GM18873 (cell line): Measurements from ENCODE around the gene MRPS14.
"Not testable (repeated sequence)": the region's sequence is repeated elsewhere in the genome, so short reads cannot be mapped to it uniquely, and the experiment has no call there.

Experiments
- ATAC-seq: cut with Tn5 transposase; IDR thresholded peaks from one replicate; pipeline ENCODE4 v1.9.1; 2021; ENCODE audit warnings: mild to moderate bottlenecking, moderate library complexity, moderate number of reproducible peaks; ENCODE audit not compliant: unreplicated experiment, low FRiP score

MRPS14 gene

DNA sequence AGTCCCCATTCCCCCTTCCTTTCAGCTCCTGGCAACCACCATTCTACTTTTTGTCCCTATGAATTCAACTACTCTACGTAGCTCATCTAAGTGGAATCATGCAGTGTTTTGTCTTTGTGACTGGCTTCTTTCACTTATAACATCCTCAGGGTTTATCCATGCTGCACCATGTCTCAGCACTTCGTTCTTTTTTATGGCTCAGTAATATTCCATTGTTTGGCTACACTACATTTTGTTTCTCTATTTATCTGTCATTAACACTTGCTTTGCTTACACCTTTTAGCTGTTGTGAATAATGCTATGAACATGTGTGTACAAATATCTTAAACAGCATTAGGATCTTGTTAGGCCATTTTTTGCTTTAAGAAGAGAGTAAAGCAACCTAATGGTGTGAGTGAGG, 1.5 kb upstream of the MRPS14 start:
- ATAC-seq, result no peak

- ATAC-seq, result not testable (repeated sequence)
Measured at GRCh38 chr1:175023922-175024242, 657 bp upstream of the MRPS14 start.

GRCh38 chr1:175019524-175019923, 3.7 kb downstream of the MRPS14 start:
- no peak for ATAC-seq

DNA sequence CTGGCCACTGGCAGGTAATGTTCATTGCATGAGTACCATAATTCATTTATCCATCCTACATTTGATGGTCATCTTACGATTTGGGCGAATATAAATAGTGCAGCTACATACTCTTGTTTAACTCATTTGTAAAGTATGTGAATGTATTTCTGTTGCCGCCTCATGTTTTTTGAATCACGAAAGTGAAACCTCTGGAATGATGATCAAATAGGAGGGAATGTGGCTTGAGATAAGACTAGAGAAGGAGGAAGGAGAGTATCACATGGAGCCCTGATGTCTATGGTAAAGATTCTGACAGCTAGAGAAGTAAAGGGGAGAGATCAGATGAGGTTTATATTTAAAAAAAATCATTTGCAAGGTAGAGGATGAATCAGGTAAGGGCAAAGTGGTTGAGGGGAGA, 8.0 kb downstream of the MRPS14 start:
- ATAC-seq, result no peak

GRCh38 chr1:175013445-175013844, 9.8 kb downstream of the MRPS14 start:
- ATAC-seq, result no peak

- no peak for ATAC-seq
Measured at GRCh38 chr1:175009532-175009931, 13.7 kb downstream of the MRPS14 start.

GRCh38 chr1:175005085-175005783, 18.0 kb downstream of the MRPS14 start:
- no peak for ATAC-seq

DNA sequence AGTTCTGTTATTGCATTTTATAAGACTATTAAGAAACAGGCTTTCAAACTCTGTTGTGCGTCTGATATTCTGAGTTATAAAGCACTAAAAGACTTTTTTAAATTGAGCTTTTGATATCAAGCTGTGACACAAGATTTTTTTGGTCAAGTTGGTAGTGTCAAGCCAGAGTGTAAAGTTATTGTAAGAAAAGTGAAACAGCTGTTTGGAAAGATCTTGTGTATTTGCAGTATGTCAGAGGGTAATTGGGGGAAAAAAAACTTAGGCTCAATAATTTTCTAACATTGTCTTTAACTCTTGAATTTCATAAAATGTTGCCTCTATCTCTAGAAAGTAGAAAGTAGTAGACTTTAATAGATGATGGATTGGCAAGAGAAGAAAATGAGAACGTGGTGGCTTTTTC, 19.7 kb downstream of the MRPS14 start:
- no peak for ATAC-seq

DNA sequence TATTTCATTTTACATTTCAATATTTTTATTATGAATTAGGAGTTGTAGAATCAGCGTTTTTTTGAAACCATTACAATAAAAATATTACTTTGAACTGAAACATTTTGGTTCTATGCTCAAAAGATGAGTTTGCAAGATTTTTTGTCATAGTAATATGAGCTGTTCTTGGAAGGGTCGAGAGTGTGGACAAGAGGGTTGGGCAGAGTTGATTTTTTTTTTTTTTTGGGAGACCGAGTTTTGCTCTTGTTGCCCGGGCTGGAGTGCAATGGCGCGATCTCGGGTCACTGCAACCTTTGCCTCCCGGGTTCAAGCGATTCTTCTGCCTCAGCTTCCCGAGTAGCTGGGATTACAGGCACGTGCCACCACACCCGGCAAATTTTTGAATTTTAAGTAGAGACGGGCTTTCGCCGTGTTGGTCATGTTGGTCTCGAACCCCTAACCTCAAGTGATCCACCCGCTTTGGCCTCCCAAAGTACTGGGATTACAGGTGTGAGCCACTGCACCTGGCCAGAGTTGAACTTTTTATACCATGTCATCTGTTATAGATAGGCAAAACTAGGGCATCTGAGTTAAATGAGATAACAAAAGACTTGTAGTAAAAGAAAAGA, 20.2 kb downstream of the MRPS14 start:
- ATAC-seq, result no peak

DNA sequence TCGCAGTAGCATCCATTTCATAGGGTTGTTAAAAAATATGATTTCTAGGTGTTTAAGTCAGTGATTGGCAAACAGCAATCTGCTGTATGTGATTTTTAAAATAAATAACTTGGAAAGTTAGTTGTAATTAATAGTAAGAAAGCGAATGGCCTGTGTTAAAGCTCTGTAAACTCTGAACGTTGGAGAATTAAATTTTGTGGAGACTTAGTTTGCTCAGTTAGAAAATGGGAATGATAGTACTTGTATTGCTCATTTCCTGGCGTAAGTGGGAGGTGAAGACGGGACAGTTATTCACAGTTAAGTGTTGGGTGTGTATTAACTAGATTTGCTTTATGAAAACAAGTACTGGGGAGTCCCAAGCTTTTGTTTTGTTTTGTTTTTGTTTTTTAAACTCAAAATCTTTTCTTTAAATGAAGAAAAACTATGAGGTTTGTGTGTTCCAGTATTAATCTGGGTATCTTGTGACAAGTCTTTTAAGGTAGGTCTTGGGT, 22.5 kb downstream of the MRPS14 start:
- ATAC-seq, result no peak

DNA sequence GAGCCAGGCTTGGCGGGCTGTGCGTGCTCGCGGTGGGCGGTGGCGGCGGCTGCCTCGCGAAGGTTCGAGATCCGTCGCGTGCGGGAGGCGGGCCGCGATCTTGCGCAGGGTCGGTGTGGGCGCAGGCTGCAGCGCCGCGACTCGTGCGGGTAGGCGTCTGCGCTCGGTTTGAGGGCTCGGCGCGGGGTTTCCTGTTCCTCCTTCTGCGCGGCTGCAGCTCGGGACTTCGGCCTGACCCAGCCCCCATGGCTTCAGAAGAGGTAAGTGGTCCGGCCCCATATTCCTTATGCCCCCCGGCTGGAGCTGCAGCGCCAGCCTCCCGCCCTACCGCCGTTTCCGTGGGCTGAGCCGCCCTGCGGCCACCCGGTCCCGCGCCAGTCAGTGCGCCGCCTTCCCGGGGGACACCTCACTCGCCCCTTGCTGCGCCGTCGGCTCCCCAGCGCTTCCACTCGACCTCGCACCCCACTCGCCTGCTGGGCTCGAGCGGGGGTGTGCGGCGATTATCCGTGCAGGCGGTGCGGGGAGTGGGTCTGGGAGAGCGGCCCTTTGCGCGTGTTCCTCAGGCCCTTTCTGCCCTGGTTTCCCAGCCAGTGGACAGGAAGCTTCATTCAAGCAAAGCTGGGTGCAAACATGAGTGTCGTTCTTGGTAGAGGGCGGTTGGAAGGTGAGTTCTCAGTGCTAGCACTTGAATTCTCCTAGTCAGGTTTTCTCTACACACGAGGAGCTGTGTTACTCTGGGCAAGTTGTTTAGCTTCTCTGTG, 23.1 kb downstream of the MRPS14 start, which contains the start of gene CACYBP:
Gene CACYBP (plus strand): TSS at position 12 of the 761 bp plus-strand sequence. CDS start 234 bp downstream, at position 246.
- ATAC-seq, result peak; percentile 3

DNA sequence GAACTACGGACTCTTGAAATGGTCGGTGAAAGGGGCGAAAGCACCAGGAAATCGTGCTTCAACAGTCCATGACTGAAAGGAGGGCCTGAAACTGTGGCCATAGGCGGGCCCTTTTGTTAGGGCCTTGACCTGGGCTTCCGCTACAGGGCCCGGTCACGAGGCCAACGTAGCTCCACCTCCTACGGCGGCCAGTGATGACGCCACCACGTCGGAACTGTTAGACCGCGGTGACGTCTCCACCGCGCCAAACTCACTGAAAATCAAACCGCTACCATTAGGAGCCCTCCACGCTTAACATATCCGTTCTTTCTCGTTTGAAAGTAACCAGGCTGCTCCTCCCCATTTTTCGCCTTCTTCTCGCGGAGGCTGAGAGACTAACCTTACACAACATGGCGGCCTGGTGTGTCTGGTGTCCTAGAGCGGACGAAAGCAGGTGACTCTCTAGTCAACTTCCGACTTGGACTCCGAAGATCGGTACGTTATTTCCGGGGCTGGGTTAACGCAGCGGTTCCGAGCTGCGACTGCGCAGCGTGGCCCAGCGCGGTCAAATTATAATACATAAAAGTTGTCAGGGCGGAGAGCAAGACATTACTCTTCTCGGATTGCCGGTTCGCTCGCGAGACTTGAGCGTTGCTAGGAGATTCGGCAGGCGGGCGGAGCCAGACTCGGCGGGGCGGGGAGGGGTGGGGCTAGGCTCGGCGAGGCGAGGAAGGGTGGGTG, 23.8 kb downstream of the MRPS14 start:
- peak; percentile 72 for ATAC-seq

- ATAC-seq, result no peak
Measured at GRCh38 chr1:174998569-174999215, 24.5 kb downstream of the MRPS14 start.

- no peak for ATAC-seq
Measured at GRCh38 chr1:174997041-174997440, 26.2 kb downstream of the MRPS14 start.

DNA sequence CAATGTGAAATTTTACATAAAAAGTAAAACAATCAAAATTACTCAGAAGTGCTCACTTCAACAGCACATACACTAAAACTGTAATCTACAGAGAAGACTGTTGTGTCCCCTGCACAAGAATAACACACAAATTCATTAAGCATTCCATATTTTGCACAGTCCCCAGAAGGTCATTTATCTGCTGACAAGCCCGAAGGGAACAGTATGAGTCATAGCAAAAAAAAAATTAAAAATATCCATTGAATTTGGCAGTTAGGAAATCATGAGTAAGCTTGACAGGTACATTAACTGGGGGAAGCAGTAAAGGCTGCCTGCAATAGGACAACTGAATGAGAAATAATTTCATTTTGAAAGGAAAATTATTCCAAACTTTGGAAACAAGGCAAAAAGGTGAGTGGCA, 26.7 kb downstream of the MRPS14 start:
- no peak for ATAC-seq

DNA sequence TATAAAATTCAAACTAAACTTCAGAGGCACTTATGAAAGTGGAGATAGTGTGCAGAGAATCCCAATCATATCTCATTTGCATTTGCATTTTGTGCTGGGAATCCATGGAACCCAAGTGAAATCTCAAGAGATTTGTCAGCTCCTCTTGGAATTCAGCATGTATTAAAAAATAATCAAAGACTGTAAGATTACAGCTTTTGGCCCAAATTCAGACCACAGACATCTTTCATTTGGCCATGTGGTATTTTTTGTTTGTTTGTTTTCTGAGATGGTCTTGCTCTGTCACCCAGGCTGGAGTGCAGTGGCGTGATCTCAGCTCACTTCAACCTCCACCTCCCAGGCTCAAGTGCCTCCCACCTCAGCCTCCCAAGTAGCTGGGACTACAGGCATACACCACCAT, 27.3 kb downstream of the MRPS14 start:
- no peak for ATAC-seq

GRCh38 chr1:174995121-174995520, 28.1 kb downstream of the MRPS14 start:
- no peak for ATAC-seq

- ATAC-seq, result no peak
Measured at GRCh38 chr1:174991473-174991872, 31.8 kb downstream of the MRPS14 start.

DNA sequence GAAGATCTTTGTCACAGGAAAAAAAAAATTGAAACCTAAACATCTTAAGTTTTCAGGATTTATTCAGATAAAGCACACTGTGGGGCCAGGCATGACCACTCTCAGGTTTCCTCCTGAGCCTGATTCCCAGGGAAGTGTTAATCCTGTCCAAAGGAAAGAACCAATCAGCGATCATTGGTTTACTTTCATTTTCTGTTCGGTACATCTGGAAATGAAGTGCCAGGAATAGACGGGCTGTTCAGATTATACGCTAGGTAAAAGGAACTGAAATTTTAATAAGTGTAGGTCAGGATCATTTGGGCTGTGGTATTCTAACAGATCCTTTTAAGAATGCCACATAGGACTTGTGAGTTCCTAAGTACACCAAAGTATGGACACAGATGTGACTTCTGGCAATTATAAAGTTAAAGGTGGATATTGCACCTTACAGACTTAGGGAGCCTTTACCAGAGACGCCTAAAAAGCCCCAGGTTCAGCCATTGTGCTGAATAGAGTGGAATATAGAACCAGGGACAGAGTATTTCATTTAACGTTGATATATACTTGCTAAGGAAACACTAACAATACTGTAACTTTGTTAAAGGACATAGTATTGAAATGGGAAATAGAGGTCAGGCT, 32.7 kb downstream of the MRPS14 start:
- ATAC-seq, result no peak
